DOHH2 (cell line): Measurements from ENCODE around the gene MEIS3.

ENCODE experiments used
- H3F3A ChIP-seq: fragments of 200-600 bp; sonication (generic), shearing (Covaris generic); 2 replicates; pipeline ENCODE4 v1.6.0; 2016; ENCODE audit warnings: antibody characterized with exemption, mild to moderate bottlenecking; ENCODE audit not compliant: control insufficient read depth, insufficient read depth
- H3K27ac ChIP-seq: fragments of 200-600 bp; sonication (generic); 2 replicates; pipeline ENCODE4 v1.5.1; 2014; ENCODE audit warnings: low read depth, mild to moderate bottlenecking, low read length, moderate library complexity
- H3K27me3 ChIP-seq: fragments of 200-600 bp; sonication (generic); 2 replicates; pipeline ENCODE4 v1.6.1; 2014; ENCODE audit warnings: mild to moderate bottlenecking, low read length, mixed read lengths; ENCODE audit not compliant: control insufficient read depth
- H3K36me3 ChIP-seq: fragments of 200-600 bp; sonication (generic); 2 replicates; pipeline ENCODE4 v1.6.1; 2014; ENCODE audit warnings: mild to moderate bottlenecking, low read length, moderate library complexity, mixed read lengths; ENCODE audit not compliant: control insufficient read depth
- H3K4me1 ChIP-seq: fragments of 200-600 bp; sonication (generic); 2 replicates; pipeline ENCODE4 v1.6.1; 2014; ENCODE audit warnings: mild to moderate bottlenecking, low read length, mixed read lengths; ENCODE audit not compliant: control insufficient read depth
- H3K4me2 ChIP-seq: fragments of 200-600 bp; sonication (generic); 2 replicates; pipeline ENCODE4 v1.6.0; 2014; ENCODE audit warnings: mild to moderate bottlenecking, low read length, moderate library complexity
- H3K4me3 ChIP-seq: fragments of 200-600 bp; sonication (generic); 2 replicates; pipeline ENCODE4 v1.5.1; 2014; ENCODE audit warnings: mild to moderate bottlenecking, low read length, mixed read lengths
- H3K79me2 ChIP-seq: fragments of 200-600 bp; sonication (generic); 2 replicates; pipeline ENCODE4 v1.6.1; 2014; ENCODE audit warnings: mild to moderate bottlenecking, low read length, mixed read lengths; ENCODE audit not compliant: control insufficient read depth
- H3K9me2 ChIP-seq: fragments of 200-600 bp; sonication (generic); replicated peaks from 2 replicates; pipeline ENCODE4 v1.6.1; 2014; ENCODE audit warnings: mild to moderate bottlenecking, low read length, mixed read lengths; ENCODE audit not compliant: control insufficient read depth
- H3K9me3 ChIP-seq: fragments of 200-600 bp; sonication (generic); 2 replicates; pipeline ENCODE4 v1.6.1; 2014; ENCODE audit warnings: antibody characterized with exemption, low read length, mixed read lengths; ENCODE audit not compliant: control insufficient read depth, insufficient read depth
- H4K20me1 ChIP-seq: fragments of 200-600 bp; sonication (generic); 2 replicates; pipeline ENCODE4 v1.6.0; 2014; ENCODE audit warnings: low read depth, mild to moderate bottlenecking, antibody characterized with exemption, low read length, moderate library complexity; ENCODE audit not compliant: control insufficient read depth, insufficient read depth
- EZH2phosphoT487 ChIP-seq: fragments of 200-600 bp; sonication (generic); IDR thresholded peaks from 2 replicates; pipeline ENCODE4 v1.6.1; 2017; ENCODE audit warnings: borderline replicate concordance, mild to moderate bottlenecking, antibody characterized with exemption, low read length, moderate library complexity, mixed read lengths
- TF ChIP-seq, protein P1 (sequence below): fragments of 200-600 bp; sonication (generic); IDR thresholded peaks from one replicate; pipeline ENCODE4 v1.5.1; 2014; ENCODE audit warnings: antibody characterized with exemption, mild to moderate bottlenecking, low read depth, low read length; ENCODE audit not compliant: poor library complexity, severe bottlenecking

MEIS3 gene

DNA sequence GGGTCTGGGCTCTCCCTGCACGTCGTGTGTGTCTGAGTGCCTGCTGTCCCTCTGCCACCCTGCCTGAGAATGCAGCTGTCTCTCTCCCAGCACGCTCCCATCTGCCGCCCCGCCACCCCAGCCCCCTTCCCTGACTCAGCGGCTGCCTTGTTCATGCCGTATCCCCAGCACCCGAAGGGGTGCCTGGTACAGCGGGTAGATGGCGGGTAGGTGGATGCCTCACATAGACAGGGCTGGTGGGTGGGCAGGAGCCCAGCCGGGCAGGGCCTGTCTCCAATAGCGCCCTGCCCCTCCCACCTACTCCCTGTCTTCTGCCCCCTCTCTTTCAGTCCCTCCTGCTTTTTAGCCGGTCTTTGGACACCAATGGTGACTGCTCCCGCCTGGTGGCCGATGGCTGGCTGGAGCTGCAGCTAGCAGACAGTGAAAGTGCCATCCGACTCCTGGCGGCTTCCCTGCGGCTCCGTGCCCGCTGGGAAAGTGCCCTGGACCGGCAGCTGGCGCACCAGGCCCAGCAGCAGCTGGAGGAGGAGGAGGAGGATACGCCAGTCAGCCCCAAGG lies 39.9 kb downstream of the MEIS3 start:
- Histone ChIP-seq H3F3A (peaks cover 20% of the 10 kb centered on the region), H3K27me3 (no peaks in the 10 kb centered on the region), H3K79me2 (no peaks in the 10 kb centered on the region), H3K4me3 (no peak overlapping the region), H3K9me3 (no peaks in the 10 kb centered on the region), H3K9me2 (no peaks in the 10 kb centered on the region), H3K4me2 (peak overlapping the region; percentile 71), H3K27ac (peak overlapping the region; percentile 91), H3K4me1 (peaks cover 53% of the 10 kb centered on the region), H4K20me1 (no peaks in the 10 kb centered on the region), H3K36me3 (peaks cover 66% of the 10 kb centered on the region)
- TF ChIP-seq, protein P1, sequence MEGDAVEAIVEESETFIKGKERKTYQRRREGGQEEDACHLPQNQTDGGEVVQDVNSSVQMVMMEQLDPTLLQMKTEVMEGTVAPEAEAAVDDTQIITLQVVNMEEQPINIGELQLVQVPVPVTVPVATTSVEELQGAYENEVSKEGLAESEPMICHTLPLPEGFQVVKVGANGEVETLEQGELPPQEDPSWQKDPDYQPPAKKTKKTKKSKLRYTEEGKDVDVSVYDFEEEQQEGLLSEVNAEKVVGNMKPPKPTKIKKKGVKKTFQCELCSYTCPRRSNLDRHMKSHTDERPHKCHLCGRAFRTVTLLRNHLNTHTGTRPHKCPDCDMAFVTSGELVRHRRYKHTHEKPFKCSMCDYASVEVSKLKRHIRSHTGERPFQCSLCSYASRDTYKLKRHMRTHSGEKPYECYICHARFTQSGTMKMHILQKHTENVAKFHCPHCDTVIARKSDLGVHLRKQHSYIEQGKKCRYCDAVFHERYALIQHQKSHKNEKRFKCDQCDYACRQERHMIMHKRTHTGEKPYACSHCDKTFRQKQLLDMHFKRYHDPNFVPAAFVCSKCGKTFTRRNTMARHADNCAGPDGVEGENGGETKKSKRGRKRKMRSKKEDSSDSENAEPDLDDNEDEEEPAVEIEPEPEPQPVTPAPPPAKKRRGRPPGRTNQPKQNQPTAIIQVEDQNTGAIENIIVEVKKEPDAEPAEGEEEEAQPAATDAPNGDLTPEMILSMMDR = no peak
- TF ChIP-seq EZH2phosphoT487 = no peak

DNA sequence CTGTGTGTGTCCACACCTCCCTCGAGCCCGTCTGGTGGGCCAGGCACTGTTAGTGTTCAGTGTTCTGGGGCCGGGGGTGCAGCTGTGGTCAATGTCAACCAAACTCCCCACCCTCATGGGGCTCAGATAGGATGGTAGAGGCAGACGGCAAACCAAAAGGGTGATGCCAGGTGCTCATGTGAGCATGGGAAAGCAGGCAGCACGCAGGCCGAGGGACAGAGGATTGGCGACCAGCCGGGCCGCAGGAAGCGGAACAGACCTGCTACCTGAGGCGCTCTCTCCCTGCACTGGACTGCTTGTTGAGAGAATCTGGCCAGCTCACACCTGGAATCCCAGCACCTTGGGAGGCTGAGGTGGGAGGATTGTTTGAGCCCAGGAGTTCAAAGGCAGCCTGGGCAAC lies 41.1 kb downstream of the MEIS3 start:
- no peak for TF ChIP-seq EZH2phosphoT487
- TF ChIP-seq, protein P1 = no peak
- H3K4me1 ChIP-seq = peaks cover 42% of the 10 kb centered on the region
- no peaks in the 10 kb centered on the region for H3K79me2 ChIP-seq
- H3K9me2 ChIP-seq = no peaks in the 10 kb centered on the region
- H3K9me3 ChIP-seq = no peaks in the 10 kb centered on the region
- H3K4me3 ChIP-seq = no peak overlapping the region
- H3K36me3 ChIP-seq = peaks cover 77% of the 10 kb centered on the region
- H3K4me2 ChIP-seq = no peak overlapping the region
- no peaks in the 10 kb centered on the region for H3K27me3 ChIP-seq
- H3K27ac ChIP-seq = no peak overlapping the region
- H4K20me1 ChIP-seq = no peaks in the 10 kb centered on the region
- H3F3A ChIP-seq = peaks cover 15% of the 10 kb centered on the region

DNA sequence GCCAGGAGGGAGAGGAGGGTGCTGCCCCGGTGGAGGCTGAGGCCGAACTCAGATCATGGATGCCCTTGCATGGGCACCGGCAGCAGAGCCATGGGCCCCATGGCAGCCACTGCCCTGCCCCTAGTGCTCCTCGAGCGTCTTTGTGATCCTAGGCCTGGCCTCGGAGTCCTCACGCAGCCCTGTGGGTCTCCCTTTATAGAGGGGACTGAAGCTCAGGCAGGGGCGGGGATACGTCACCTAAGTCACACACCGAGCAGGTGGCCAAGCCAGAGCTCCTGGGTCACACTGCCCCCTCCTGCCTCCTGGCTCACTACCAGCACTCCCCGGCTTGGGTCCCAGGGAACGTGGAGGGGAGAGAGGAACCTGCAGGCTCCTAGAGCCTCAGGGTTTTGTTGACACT lies 41.5 kb downstream of the MEIS3 start:
- Histone ChIP-seq H3K79me2 (no peaks in the 10 kb centered on the region), H3K4me3 (no peak overlapping the region), H4K20me1 (no peaks in the 10 kb centered on the region), H3K9me3 (no peaks in the 10 kb centered on the region), H3K4me2 (no peak overlapping the region), H3K36me3 (peaks cover 81% of the 10 kb centered on the region), H3F3A (peaks cover 12% of the 10 kb centered on the region), H3K27ac (no peak overlapping the region), H3K27me3 (no peaks in the 10 kb centered on the region), H3K9me2 (no peaks in the 10 kb centered on the region), H3K4me1 (peaks cover 38% of the 10 kb centered on the region)
- no peak for TF ChIP-seq EZH2phosphoT487
- TF ChIP-seq, protein P1 = no peak
